Hepatocyte (in vitro differentiated cells): ENCODE results near the gene ATF6.

Experiments used
- EZH2 ChIP-seq: fragments of 200-600 bp; sonication (generic); IDR thresholded peaks from 2 replicates; pipeline ENCODE4 v1.6.1; 2016; ENCODE audit warnings: antibody characterized with exemption, mild to moderate bottlenecking, borderline replicate concordance
- TF ChIP-seq, protein P1 (sequence below): fragments of 200-600 bp; sonication (generic); IDR thresholded peaks from 2 replicates; pipeline ENCODE4 v1.5.1; 2016; ENCODE audit warnings: antibody characterized with exemption, mild to moderate bottlenecking; ENCODE audit not compliant: poor library complexity

DNA sequence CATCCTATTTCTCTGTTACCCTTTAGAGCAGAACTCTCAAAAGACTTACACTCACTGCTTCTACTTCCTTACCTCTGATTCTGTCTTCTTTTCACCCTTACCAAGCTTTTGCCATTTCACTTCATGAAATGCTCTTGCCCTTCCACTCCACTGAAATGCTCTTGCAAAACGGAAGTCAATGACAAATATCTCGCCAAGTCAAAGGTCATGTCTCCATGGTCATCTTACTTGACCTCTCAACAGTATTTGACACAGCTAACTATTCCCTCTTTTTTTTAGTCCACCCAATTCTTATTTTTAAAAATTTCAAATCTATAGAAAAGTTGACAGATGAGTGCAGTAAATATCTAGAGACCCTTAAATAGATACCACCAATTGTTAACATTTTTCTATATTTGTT lies 149.9 kb downstream of the ATF6 start:
- TF ChIP-seq, protein P1, sequence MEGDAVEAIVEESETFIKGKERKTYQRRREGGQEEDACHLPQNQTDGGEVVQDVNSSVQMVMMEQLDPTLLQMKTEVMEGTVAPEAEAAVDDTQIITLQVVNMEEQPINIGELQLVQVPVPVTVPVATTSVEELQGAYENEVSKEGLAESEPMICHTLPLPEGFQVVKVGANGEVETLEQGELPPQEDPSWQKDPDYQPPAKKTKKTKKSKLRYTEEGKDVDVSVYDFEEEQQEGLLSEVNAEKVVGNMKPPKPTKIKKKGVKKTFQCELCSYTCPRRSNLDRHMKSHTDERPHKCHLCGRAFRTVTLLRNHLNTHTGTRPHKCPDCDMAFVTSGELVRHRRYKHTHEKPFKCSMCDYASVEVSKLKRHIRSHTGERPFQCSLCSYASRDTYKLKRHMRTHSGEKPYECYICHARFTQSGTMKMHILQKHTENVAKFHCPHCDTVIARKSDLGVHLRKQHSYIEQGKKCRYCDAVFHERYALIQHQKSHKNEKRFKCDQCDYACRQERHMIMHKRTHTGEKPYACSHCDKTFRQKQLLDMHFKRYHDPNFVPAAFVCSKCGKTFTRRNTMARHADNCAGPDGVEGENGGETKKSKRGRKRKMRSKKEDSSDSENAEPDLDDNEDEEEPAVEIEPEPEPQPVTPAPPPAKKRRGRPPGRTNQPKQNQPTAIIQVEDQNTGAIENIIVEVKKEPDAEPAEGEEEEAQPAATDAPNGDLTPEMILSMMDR, result no peak
- no peak for TF ChIP-seq EZH2
